K562 (cell line): ENCODE data around the gene SUSD3. TPM values are rescaled to one million over a fixed set of nuclear protein-coding genes. Genes with fewer than 3 reads are reported as not detected.
A peak's percentile ranks its signal among the peaks of the same experiment; 100 is the strongest.

Experiments
- BACH1 ChIP-seq: fragments of 200-800 bp; sonication (Bioruptor generic); IDR thresholded peaks from 2 replicates; pipeline ENCODE4 v1.6.1; 2016; ENCODE audit warnings: missing genetic modification characterization, missing compliant biosample characterization
- HEY1 ChIP-seq: fragments of 250-450 bp; sonication (Bioruptor Pico); IDR thresholded peaks from 2 replicates; pipeline ENCODE4 v1.5.0; 2020; ENCODE audit warnings: mild to moderate bottlenecking, moderate library complexity, borderline replicate concordance
- HINFP ChIP-seq: fragments of 450-650 bp; conservative IDR thresholded peaks from 2 replicates; pipeline ENCODE4 v1.6.1; 2016; ENCODE audit warnings: missing genetic modification characterization, low read depth, mild to moderate bottlenecking, control low read depth, missing compliant biosample characterization
- KDM1A ChIP-seq, 2 experiments: fragments of 450-650 bp; IDR thresholded peaks; 2 replicates each; pipeline ENCODE4 v1.6.1; 2016; ENCODE audit warnings: mild to moderate bottlenecking in 2 of 2
- KDM5B ChIP-seq: fragments of 200-600 bp; sonication (generic); IDR thresholded peaks from 2 replicates; pipeline ENCODE4 v1.6.1; 2012; ENCODE audit warnings: low read depth, mild to moderate bottlenecking, moderate library complexity, low read length, control low read depth, inconsistent platforms; ENCODE audit not compliant: insufficient replicate concordance
- SMARCA4 ChIP-seq: fragments of 450-650 bp; IDR thresholded peaks from 2 replicates; pipeline ENCODE4 v1.6.1; 2016
- TGIF2 ChIP-seq: sonication (generic); formaldehyde crosslinking; IDR thresholded peaks from 2 replicates; pipeline ENCODE4 v1.8.1; 2022; ENCODE audit warnings: mild to moderate bottlenecking, missing genetic modification reagents, moderate library complexity
- ZNF431 ChIP-seq: sonication (generic); formaldehyde crosslinking; IDR thresholded peaks from 2 replicates; pipeline ENCODE4 v1.8.0; 2022; ENCODE audit warnings: mild to moderate bottlenecking, missing genetic modification reagents
- ZNF445 ChIP-seq: fragments of 250-450 bp; sonication (Bioruptor Pico); IDR thresholded peaks from 2 replicates; pipeline ENCODE4 v1.4.0; 2020; ENCODE audit warnings: low read depth, mild to moderate bottlenecking, moderate library complexity
- ZNF586 ChIP-seq: fragments of 450-650 bp; formaldehyde crosslinking; conservative IDR thresholded peaks from 2 replicates; pipeline ENCODE4 v1.4.0; 2020; ENCODE audit warnings: mild to moderate bottlenecking, moderate library complexity
- ZNF77 ChIP-seq: fragments of 250-450 bp; sonication (Bioruptor Pico); IDR thresholded peaks from 2 replicates; pipeline ENCODE4 v1.5.0; 2020
- polyA plus RNA-seq, 8 experiments: library from polyadenylated mRNA; depleted of rRNA in 4 of 8; stranded (reverse) in 5 of 8; unstranded in 3 of 8; fragments of >200 nt; fragmentation: Nextera tagmentation in 2 of 8; fragmentation: Illumina TruSeq in 1 of 8; extraction: Ambion mirVana in 2 of 8; extraction: Trizol in 1 of 8; gene quantifications; 2 replicates each; pipeline versions ENCODE4 v1.2.1 to v1.2.3, GENCODE V29; 2011 to 2014; ENCODE audit warnings: inconsistent platforms in 1 of 8, missing spikeins in 1 of 8
- total RNA-seq, 7 experiments: library from RNA; depleted of rRNA in 6 of 7; stranded (reverse); fragments of >200 nt in 6 of 7; fragmentation: Illumina TruSeq in 2 of 7; extraction: Trizol in 2 of 7; gene quantifications; 2 replicates each; pipeline versions ENCODE4 v1.2.1 to v1.2.3, GENCODE V29; 2011 to 2021; ENCODE audit warnings: low replicate concordance in 1 of 7
- TF ChIP-seq, protein P1 (sequence below): sonication (generic); formaldehyde crosslinking; IDR thresholded peaks from 2 replicates; pipeline ENCODE4 v1.9.0; 2022; ENCODE audit warnings: mild to moderate bottlenecking, missing genetic modification reagents
- TF ChIP-seq, protein P2 (sequence below): fragments of 450-650 bp; IDR thresholded peaks from 2 replicates; pipeline ENCODE4 v1.6.1; 2016; ENCODE audit warnings: mild to moderate bottlenecking, moderate library complexity

SUSD3 gene
- total and polyA plus RNA-seq, 9 of the 15 experiments (the other 6 are each of a cell fraction or from before 2014, with no cell fraction given): 1.3 to 21.7 (median 11.4) TPM

- TF ChIP-seq KDM1A (IDR thresholded peaks at IDR 0.05) (no peak), ZNF77 (CRISPR knock-in tag) (no peak), SMARCA4 (peak; percentile 57; the same call in 1 of the 2 replicates), ZNF445 (no peak), BACH1 (tag) (peak; percentile 70; the same call in 1 of the 2 replicates), HEY1 (CRISPR knock-in tag) (no peak), TGIF2 (no peak), ZNF431 (CRISPR knock-in tag) (no peak), HINFP (tag) (no peak), KDM5B (no peak), ZNF586 (CRISPR knock-in tag) (no peak)
- TF ChIP-seq, protein P1, sequence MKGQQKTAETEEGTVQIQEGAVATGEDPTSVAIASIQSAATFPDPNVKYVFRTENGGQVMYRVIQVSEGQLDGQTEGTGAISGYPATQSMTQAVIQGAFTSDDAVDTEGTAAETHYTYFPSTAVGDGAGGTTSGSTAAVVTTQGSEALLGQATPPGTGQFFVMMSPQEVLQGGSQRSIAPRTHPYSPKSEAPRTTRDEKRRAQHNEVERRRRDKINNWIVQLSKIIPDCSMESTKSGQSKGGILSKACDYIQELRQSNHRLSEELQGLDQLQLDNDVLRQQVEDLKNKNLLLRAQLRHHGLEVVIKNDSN (CRISPR knock-in tag): peak; percentile 2; the same call in 1 of the 2 replicates
- TF ChIP-seq, protein P2, sequence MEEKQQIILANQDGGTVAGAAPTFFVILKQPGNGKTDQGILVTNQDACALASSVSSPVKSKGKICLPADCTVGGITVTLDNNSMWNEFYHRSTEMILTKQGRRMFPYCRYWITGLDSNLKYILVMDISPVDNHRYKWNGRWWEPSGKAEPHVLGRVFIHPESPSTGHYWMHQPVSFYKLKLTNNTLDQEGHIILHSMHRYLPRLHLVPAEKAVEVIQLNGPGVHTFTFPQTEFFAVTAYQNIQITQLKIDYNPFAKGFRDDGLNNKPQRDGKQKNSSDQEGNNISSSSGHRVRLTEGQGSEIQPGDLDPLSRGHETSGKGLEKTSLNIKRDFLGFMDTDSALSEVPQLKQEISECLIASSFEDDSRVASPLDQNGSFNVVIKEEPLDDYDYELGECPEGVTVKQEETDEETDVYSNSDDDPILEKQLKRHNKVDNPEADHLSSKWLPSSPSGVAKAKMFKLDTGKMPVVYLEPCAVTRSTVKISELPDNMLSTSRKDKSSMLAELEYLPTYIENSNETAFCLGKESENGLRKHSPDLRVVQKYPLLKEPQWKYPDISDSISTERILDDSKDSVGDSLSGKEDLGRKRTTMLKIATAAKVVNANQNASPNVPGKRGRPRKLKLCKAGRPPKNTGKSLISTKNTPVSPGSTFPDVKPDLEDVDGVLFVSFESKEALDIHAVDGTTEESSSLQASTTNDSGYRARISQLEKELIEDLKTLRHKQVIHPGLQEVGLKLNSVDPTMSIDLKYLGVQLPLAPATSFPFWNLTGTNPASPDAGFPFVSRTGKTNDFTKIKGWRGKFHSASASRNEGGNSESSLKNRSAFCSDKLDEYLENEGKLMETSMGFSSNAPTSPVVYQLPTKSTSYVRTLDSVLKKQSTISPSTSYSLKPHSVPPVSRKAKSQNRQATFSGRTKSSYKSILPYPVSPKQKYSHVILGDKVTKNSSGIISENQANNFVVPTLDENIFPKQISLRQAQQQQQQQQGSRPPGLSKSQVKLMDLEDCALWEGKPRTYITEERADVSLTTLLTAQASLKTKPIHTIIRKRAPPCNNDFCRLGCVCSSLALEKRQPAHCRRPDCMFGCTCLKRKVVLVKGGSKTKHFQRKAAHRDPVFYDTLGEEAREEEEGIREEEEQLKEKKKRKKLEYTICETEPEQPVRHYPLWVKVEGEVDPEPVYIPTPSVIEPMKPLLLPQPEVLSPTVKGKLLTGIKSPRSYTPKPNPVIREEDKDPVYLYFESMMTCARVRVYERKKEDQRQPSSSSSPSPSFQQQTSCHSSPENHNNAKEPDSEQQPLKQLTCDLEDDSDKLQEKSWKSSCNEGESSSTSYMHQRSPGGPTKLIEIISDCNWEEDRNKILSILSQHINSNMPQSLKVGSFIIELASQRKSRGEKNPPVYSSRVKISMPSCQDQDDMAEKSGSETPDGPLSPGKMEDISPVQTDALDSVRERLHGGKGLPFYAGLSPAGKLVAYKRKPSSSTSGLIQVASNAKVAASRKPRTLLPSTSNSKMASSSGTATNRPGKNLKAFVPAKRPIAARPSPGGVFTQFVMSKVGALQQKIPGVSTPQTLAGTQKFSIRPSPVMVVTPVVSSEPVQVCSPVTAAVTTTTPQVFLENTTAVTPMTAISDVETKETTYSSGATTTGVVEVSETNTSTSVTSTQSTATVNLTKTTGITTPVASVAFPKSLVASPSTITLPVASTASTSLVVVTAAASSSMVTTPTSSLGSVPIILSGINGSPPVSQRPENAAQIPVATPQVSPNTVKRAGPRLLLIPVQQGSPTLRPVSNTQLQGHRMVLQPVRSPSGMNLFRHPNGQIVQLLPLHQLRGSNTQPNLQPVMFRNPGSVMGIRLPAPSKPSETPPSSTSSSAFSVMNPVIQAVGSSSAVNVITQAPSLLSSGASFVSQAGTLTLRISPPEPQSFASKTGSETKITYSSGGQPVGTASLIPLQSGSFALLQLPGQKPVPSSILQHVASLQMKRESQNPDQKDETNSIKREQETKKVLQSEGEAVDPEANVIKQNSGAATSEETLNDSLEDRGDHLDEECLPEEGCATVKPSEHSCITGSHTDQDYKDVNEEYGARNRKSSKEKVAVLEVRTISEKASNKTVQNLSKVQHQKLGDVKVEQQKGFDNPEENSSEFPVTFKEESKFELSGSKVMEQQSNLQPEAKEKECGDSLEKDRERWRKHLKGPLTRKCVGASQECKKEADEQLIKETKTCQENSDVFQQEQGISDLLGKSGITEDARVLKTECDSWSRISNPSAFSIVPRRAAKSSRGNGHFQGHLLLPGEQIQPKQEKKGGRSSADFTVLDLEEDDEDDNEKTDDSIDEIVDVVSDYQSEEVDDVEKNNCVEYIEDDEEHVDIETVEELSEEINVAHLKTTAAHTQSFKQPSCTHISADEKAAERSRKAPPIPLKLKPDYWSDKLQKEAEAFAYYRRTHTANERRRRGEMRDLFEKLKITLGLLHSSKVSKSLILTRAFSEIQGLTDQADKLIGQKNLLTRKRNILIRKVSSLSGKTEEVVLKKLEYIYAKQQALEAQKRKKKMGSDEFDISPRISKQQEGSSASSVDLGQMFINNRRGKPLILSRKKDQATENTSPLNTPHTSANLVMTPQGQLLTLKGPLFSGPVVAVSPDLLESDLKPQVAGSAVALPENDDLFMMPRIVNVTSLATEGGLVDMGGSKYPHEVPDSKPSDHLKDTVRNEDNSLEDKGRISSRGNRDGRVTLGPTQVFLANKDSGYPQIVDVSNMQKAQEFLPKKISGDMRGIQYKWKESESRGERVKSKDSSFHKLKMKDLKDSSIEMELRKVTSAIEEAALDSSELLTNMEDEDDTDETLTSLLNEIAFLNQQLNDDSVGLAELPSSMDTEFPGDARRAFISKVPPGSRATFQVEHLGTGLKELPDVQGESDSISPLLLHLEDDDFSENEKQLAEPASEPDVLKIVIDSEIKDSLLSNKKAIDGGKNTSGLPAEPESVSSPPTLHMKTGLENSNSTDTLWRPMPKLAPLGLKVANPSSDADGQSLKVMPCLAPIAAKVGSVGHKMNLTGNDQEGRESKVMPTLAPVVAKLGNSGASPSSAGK: peak; percentile 87
These were observed 61.7 kb downstream of the SUSD3 start (continued) for GRCh38 chr9:93119953-93120845.
